Astrocyte (in vitro differentiated cells and primary cell): ENCODE results near the gene STAP2.

Experiments used
- CTCF ChIP-seq: IDR thresholded peaks from 2 replicates; pipeline ENCODE4 v1.5.1; 2011; ENCODE audit warnings: low read depth, mild to moderate bottlenecking, inconsistent platforms, low read length, moderate library complexity; ENCODE audit not compliant: insufficient read depth
- EZH2 ChIP-seq: IDR thresholded peaks from 2 replicates; pipeline ENCODE4 v1.6.1; 2012; ENCODE audit warnings: mild to moderate bottlenecking, low read length, inconsistent platforms; ENCODE audit not compliant: insufficient read depth

GRCh38 chr19:4375164-4376027 is 36.8 kb upstream of the STAP2 start:
- TF ChIP-seq CTCF (peak; percentile 58), EZH2 (no peak)
